HCT116 (cell line): Measurements from ENCODE around the gene CERS3. TPM values are rescaled to one million over a fixed set of nuclear protein-coding genes. Genes with fewer than 3 reads are reported as not detected.

Source experiments
- ATAC-seq: fragments of 200-7000 bp; cut with Tn5 transposase; 2 replicates; pipeline ENCODE4 v1.9.1; 2020; ENCODE audit warnings: mild to moderate bottlenecking, moderate library complexity
- BruUV-seq: library from RNA; stranded (reverse); fragments of 400-500 nt; replicated peaks from 2 replicates; lab custom pipeline; 2021; lab: Mats Ljungman, UMichigan
- CTCF ChIA-PET: fragments of 300-600 bp; sonication (Branson Sonifier 250); formaldehyde crosslinking; loops from one replicate; lab custom pipeline; 2021; ENCODE audit warnings: antibody characterized with exemption; lab: Charles Lee
- POLR2A ChIA-PET: fragments of 300-600, 350-600 bp; sonication (Branson Sonifier 250); formaldehyde crosslinking; loops from one replicate; lab custom pipeline; 2021; ENCODE audit warnings: antibody characterized with exemption; lab: Charles Lee
- RAD21 ChIA-PET, 2 experiments: fragments of 300-600 bp; sonication (Branson Sonifier 250); formaldehyde crosslinking; loops; one replicate each; lab custom pipeline; 2023; ENCODE audit warnings: low total read pairs in 2 of 2; ENCODE audit not compliant: uncharacterized antibody in 2 of 2, unreplicated experiment in 2 of 2, low non-redundant PET in 1 of 2; lab: Charles Lee
- DNase-seq: peaks from one replicate; pipeline ENCODE4 v3.0.0-alpha.2; 2010; ENCODE audit warnings: low read depth, low spot score
- H2AFZ ChIP-seq: fragments of 200-600 bp; shearing (Covaris generic), sonication (generic); 2 replicates; pipeline ENCODE4 v1.6.1; 2017; ENCODE audit warnings: low read depth, mixed run types, mixed read lengths, antibody characterized with exemption, low read length; ENCODE audit not compliant: poor library complexity, severe bottlenecking
- H3K27ac ChIP-seq: 2 replicates; pipeline ENCODE4 v1.5.1; 2012; ENCODE audit warnings: low read depth, low read length
- H3K27me3 ChIP-seq: fragments of 200-600 bp; sonication (generic); 2 replicates; pipeline ENCODE4 v1.6.1; 2016; ENCODE audit warnings: mixed run types, low read length, mixed read lengths; ENCODE audit not compliant: insufficient read depth
- H3K36me3 ChIP-seq, 2 experiments: fragments of 200-500 bp in 1 of 2; fragments of 200-600 bp in 1 of 2; sonication (Bioruptor generic) in 1 of 2; sonication (generic) in 1 of 2; 2 replicates each; pipeline versions ENCODE4 v1.5.1 to v1.6.1; 2014 to 2016; ENCODE audit warnings: low read length in 2 of 2, inconsistent platforms in 1 of 2, mixed read lengths in 1 of 2, mixed run types in 1 of 2; ENCODE audit not compliant: insufficient read depth in 2 of 2, control insufficient read depth in 1 of 2
- H3K4me1 ChIP-seq, 2 experiments: fragments of 200-600 bp in 1 of 2; sonication (generic) in 1 of 2; 2 replicates each; pipeline versions ENCODE4 v1.5.1 to v1.6.1; 2012 to 2017; ENCODE audit warnings: low read length in 2 of 2, inconsistent platforms in 1 of 2, mild to moderate bottlenecking in 1 of 2, mixed read lengths in 1 of 2, mixed run types in 1 of 2, moderate library complexity in 1 of 2; ENCODE audit not compliant: insufficient read depth in 2 of 2, control insufficient read depth in 1 of 2
- H3K4me2 ChIP-seq: fragments of 200-600 bp; sonication (generic); 2 replicates; pipeline ENCODE4 v1.6.1; 2017; ENCODE audit warnings: mixed run types, low read length, mixed read lengths
- H3K4me3 ChIP-seq, 2 experiments: fragments of 200-600 bp in 1 of 2; sonication (generic) in 1 of 2; replicated peaks in 1 of 2; 2 replicates each; pipeline ENCODE4 v1.5.1; 2011 to 2016; ENCODE audit warnings: low read length in 2 of 2, control low read depth in 1 of 2, low read depth in 1 of 2, mild to moderate bottlenecking in 1 of 2, mixed read lengths in 1 of 2, mixed run types in 1 of 2
- H3K79me2 ChIP-seq: fragments of 200-600 bp; sonication (generic); 2 replicates; pipeline ENCODE4 v1.6.1; 2017; ENCODE audit warnings: mild to moderate bottlenecking, mixed run types, low read length, moderate library complexity, mixed read lengths; ENCODE audit not compliant: insufficient read depth
- H3K9ac ChIP-seq: fragments of 200-600 bp; sonication (generic); 2 replicates; pipeline ENCODE4 v1.6.1; 2016; ENCODE audit warnings: low read length, mixed read lengths
- H3K9me2 ChIP-seq: fragments of 200-600 bp; sonication (generic), shearing (Covaris generic); 2 replicates; pipeline ENCODE4 v1.6.1; 2017; ENCODE audit warnings: mixed run types, mild to moderate bottlenecking, moderate library complexity; ENCODE audit not compliant: insufficient read depth
- H3K9me3 ChIP-seq, 2 experiments: fragments of 200-500 bp in 1 of 2; fragments of 200-600 bp in 1 of 2; sonication (Bioruptor generic) in 1 of 2; sonication (generic) in 1 of 2; 2 replicates each; pipeline ENCODE4 v1.6.1; 2014 to 2017; ENCODE audit warnings: low read length in 2 of 2, mixed read lengths in 2 of 2, inconsistent platforms in 1 of 2, low read depth in 1 of 2, mild to moderate bottlenecking in 1 of 2, mixed run types in 1 of 2, moderate library complexity in 1 of 2; ENCODE audit not compliant: control insufficient read depth in 1 of 2, insufficient read depth in 1 of 2
- H4K20me1 ChIP-seq: fragments of 200-600 bp; sonication (generic), shearing (Covaris generic); 2 replicates; pipeline ENCODE4 v1.6.1; 2017; ENCODE audit warnings: mixed run types, mild to moderate bottlenecking, moderate library complexity; ENCODE audit not compliant: insufficient read depth
- CBX3 ChIP-seq: IDR thresholded peaks from 2 replicates; pipeline ENCODE4 v1.6.1; 2012; ENCODE audit warnings: low read depth
- CEBPB ChIP-seq: IDR thresholded peaks from 2 replicates; pipeline ENCODE4 v1.6.1; 2012; ENCODE audit warnings: low read depth
- EGR1 ChIP-seq: IDR thresholded peaks from 2 replicates; pipeline ENCODE4 v1.6.1; 2012; ENCODE audit warnings: low read depth
- ELF1 ChIP-seq: IDR thresholded peaks from 2 replicates; pipeline ENCODE4 v1.6.1; 2012; ENCODE audit warnings: low read depth, borderline replicate concordance
- EZH2 ChIP-seq: fragments of 200-600 bp; sonication (generic); IDR thresholded peaks from 2 replicates; pipeline ENCODE4 v1.6.1; 2017; ENCODE audit warnings: antibody characterized with exemption, mixed run types
- EZH2phosphoT487 ChIP-seq: fragments of 200-600 bp; IDR thresholded peaks from 2 replicates; pipeline ENCODE4 v1.6.1; 2018; ENCODE audit warnings: antibody characterized with exemption, borderline replicate concordance
- POLR2AphosphoS5 ChIP-seq: IDR thresholded peaks from 2 replicates; pipeline ENCODE4 v1.6.1; 2011; ENCODE audit warnings: mild to moderate bottlenecking, low read depth, low read length, moderate library complexity
- RAD21 ChIP-seq: IDR thresholded peaks from 2 replicates; pipeline ENCODE4 v1.6.1; 2012; ENCODE audit warnings: low read depth, mild to moderate bottlenecking
- SIN3A ChIP-seq: IDR thresholded peaks from 2 replicates; pipeline ENCODE4 v1.6.1; 2012; ENCODE audit warnings: low read depth
- SRF ChIP-seq: IDR thresholded peaks from 2 replicates; pipeline ENCODE4 v1.6.1; 2012; ENCODE audit warnings: low read depth
- TCF7L2 ChIP-seq: IDR thresholded peaks from 2 replicates; pipeline ENCODE4 v1.7.0; 2011; ENCODE audit warnings: borderline replicate concordance, inconsistent platforms; ENCODE audit not compliant: insufficient read depth, insufficient read length; ENCODE audit errors: extremely low read depth
- YY1 ChIP-seq: IDR thresholded peaks from 2 replicates; pipeline ENCODE4 v1.6.1; 2011; ENCODE audit warnings: low read length, low read depth, moderate library complexity, mild to moderate bottlenecking; ENCODE audit not compliant: insufficient replicate concordance; ENCODE audit errors: extremely low read depth
- ZBTB33 ChIP-seq: IDR thresholded peaks from 2 replicates; pipeline ENCODE4 v1.6.1; 2011; ENCODE audit warnings: mild to moderate bottlenecking, low read length, moderate library complexity; ENCODE audit not compliant: insufficient replicate concordance; ENCODE audit errors: extremely low read depth
- ZFX ChIP-seq: fragments of 450-650 bp; IDR thresholded peaks from 2 replicates; pipeline ENCODE4 v1.6.1; 2017
- ZNF274 ChIP-seq: fragments of 200-500 bp; sonication (Bioruptor generic); IDR thresholded peaks from 2 replicates; pipeline ENCODE4 v1.6.1; 2014; ENCODE audit warnings: mild to moderate bottlenecking, low read depth, low read length, inconsistent platforms
- intact Hi-C: fragments of 100-400 bp; cut with micrococcal nuclease; formaldehyde crosslinking; loops from 2 replicates; pipeline ENCODE4 v1.10.0; 2022
- total RNA-seq: library from RNA; stranded (reverse); gene quantifications from one replicate; pipeline ENCODE4 v1.2.1, GENCODE V29; 2021; ENCODE audit not compliant: unreplicated experiment
- TF ChIP-seq, protein P1 (sequence below): IDR thresholded peaks from 2 replicates; pipeline ENCODE4 v1.6.1; 2012

Gene CERS3
- total RNA-seq, 1 experiment from 2014 or later = not detected

DNA sequence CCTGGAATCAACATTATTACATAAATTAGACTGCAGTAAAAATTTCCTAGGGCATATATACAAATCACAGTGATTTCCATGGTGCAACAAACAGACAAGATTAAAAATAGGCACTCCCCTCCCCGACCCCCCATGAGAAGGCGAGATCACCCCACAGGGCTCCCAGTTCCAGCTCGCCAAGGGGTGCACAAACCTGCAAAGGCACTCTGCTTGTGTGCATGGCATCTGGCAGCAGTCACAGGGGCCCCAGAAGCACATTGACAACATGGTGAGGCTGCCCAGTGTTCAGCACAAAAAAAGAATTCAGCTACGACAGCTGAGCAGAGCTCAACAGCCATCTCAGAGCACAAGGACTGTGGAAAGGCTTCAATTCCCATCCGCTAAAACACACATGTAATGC, 19.2 kb upstream of the CERS3 start:
- Histone ChIP-seq H3K4me2 (no peak overlapping the region), H2AFZ (no peak overlapping the region), H3K27me3 (no peaks in the 10 kb centered on the region), H3K9me2 (no peaks in the 10 kb centered on the region), H3K27ac (no peak overlapping the region), H4K20me1 (no peaks in the 10 kb centered on the region), H3K9ac (no peak overlapping the region), H3K4me3 (no peak overlapping the region), H3K4me1 (no peaks in the 10 kb centered on the region), H3K79me2 (no peaks in the 10 kb centered on the region), H3K36me3 (no peaks in the 10 kb centered on the region), H3K9me3 (no peaks in the 10 kb centered on the region; a peak in 2 of 4 replicates)
- RAD21 ChIA-PET = no interaction called here
- TF ChIP-seq TCF7L2 = no peak
- no peak for TF ChIP-seq ZNF274
- no peak for TF ChIP-seq CBX3
- no peak for TF ChIP-seq EGR1
- no peak for TF ChIP-seq SRF
- TF ChIP-seq CEBPB = no peak
- TF ChIP-seq, protein P1, sequence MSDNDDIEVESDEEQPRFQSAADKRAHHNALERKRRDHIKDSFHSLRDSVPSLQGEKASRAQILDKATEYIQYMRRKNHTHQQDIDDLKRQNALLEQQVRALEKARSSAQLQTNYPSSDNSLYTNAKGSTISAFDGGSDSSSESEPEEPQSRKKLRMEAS = no peak
- TF ChIP-seq RAD21 = no peak
- no peak for TF ChIP-seq POLR2AphosphoS5
- no peak for TF ChIP-seq ZFX
- TF ChIP-seq ELF1 = no peak
- TF ChIP-seq SIN3A = no peak
- TF ChIP-seq EZH2 = no peak
- TF ChIP-seq YY1 = no peak
- TF ChIP-seq ZBTB33 = no peak
- TF ChIP-seq EZH2phosphoT487 = no peak
- POLR2A ChIA-PET = no interaction called here
- ATAC-seq (no peak), DNase-seq (no peak)
- no TSS peak for BruUV-seq
- CTCF ChIA-PET = no interaction called here
- intact Hi-C loops = no loop called here
